GM19043 (cell line): ENCODE results near the gene OR5M3.

Experiments used
- ATAC-seq: cut with Tn5 transposase; IDR thresholded peaks from one replicate; pipeline ENCODE4 v1.9.1; 2021; ENCODE audit warnings: low read depth; ENCODE audit not compliant: unreplicated experiment

OR5M3 gene

GRCh38 chr11:56473252-56473651, at the start of gene OR5M3:
OR5M3 (minus strand) TSS chr11:56473352; CDS start chr11:56470497, 2,855 bp downstream.
- ATAC-seq, result no peak

DNA sequence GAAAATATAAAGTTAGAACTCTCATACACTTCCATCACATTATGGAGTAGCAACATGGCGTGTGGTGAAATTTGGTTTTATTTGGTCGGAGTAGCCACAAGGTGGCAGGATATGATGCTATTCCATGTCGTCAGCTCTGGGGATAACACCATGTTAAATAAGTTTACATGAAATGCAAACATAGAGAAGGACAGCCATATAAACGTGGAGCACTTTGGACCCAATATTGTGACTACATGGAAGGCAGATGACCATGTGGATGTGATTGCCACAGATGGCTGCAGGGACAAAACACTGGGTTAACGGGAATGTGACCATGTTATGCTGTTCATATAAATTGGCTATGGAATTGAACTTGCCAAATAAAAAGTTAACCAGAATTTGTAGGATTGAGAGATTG, 48.9 kb upstream of the OR5M3 start:
- no peak for ATAC-seq

GRCh38 chr11:56513280-56513679, 40.1 kb upstream of the OR5M3 start:
- no peak for ATAC-seq

DNA sequence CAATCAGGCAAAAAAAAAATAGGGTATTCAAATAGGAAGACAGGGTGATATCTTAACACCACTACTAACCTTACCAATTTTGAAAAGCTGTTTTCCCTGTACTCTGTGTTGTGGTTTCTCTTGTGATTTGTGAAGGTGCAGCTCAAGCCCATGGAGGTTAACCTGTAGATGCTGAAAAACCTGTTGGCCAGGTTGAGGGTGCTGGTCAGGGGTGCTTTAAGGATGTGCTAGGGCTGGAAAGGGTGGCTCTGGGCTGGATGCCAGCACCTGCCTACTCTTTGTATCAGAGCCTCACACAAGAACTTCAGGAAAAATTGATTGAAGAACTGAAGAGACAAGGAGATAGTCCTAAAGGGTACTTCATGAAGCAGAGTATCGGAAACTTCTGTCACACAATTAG, 36.3 kb upstream of the OR5M3 start:
- no peak for ATAC-seq

DNA sequence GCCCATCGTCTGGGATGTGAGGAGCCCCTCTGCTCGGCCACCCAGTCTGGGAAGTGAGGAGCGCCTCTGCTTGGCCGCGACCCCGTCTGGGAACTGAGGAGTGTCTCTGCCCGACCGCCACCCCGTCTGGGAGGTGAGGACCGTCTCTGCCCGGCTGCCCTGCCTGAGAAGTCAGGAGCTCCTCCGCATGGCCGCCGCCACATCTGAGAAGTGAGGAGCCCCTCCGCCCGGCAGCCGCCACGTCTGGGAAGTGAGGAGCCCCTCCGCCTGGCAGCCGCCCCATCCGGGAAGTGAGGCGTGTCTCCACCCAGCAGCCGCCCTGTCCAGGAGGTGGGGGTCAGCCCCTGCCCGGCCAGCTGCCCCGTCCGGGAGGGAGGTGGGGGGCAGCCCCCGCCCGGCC, 23.9 kb upstream of the OR5M3 start:
- ATAC-seq, result no peak

- ATAC-seq, result no peak
These were observed 22.0 kb upstream of the OR5M3 start for GRCh38 chr11:56495117-56495516.

- ATAC-seq, result no peak
These were observed 18.1 kb upstream of the OR5M3 start, which contains the start of gene OR5M8 for GRCh38 chr11:56491270-56491669. OR5M8 (minus strand) TSS chr11:56491370; CDS start chr11:56491370, 0 bp downstream.

DNA sequence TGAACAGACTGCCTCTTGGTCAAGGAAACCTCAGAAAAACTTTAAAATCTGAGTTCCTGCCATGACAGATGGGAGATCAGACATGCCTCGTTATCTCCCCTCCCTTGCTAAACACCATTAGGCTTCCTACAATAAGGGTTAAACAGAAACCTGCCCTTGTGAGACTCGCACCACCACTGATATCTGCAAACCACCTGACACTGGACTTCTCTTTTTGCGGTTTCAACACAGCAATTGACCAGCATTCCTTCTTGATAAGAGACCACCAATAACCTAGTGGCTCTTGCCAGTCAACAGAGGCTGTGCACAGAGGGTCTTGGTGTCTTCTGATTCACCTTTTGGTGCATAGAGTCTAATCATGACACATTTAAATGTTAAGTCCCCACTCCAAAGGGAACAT, 13.6 kb upstream of the OR5M3 start:
- no peak for ATAC-seq

GRCh38 chr11:56474729-56475235, 1.6 kb upstream of the OR5M3 start:
- ATAC-seq, result no peak

DNA sequence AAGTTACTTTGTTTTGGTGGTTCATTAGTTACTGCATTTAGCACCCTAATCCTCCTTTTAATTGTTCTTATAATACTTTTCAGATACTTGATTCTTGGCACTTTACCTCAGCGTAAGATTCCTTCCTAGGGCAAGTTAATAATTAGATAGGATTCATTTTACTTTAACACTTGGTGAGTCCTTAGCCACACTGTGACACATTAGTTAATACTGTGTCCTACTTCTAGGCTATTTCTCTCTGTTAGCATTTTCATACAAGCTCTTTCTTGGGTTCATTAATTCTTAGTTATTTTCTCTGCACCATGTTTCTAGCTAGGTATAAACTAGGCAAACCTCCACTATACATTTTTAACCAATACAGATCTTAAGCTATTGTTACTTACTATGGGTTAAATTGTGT, 16.1 kb downstream of the OR5M3 start:
- no peak for ATAC-seq

GRCh38 chr11:56453521-56453920, 19.6 kb downstream of the OR5M3 start:
- no peak for ATAC-seq
